H9 (cell line): ENCODE data around the gene PASK. TPM values are rescaled to one million over a fixed set of nuclear protein-coding genes. Genes with fewer than 3 reads are reported as not detected.

Experiments used
- DNase-seq: peaks from one replicate; pipeline ENCODE4 v3.0.0-alpha.2; 2017
- H2AFZ ChIP-seq: one replicate; pipeline ENCODE4 v1.6.1; 2013; ENCODE audit warnings: mild to moderate bottlenecking, low read length, control low read depth, moderate library complexity
- H2AK5ac ChIP-seq: 2 replicates; pipeline ENCODE4 v1.6.1; 2013; ENCODE audit warnings: low read length, control low read depth, mixed read lengths; ENCODE audit not compliant: insufficient read length
- H2BK120ac ChIP-seq: one replicate; pipeline ENCODE4 v1.6.1; 2013; ENCODE audit warnings: low read depth, mild to moderate bottlenecking, low read length, control low read depth, inconsistent platforms; ENCODE audit not compliant: poor library complexity, severe bottlenecking
- H2BK12ac ChIP-seq: 2 replicates; pipeline ENCODE4 v1.6.1; 2013; ENCODE audit warnings: low read length, control low read depth, mixed read lengths, low read depth; ENCODE audit not compliant: insufficient read length
- H2BK15ac ChIP-seq: 2 replicates; pipeline ENCODE4 v1.6.1; 2013; ENCODE audit warnings: low read depth, low read length, control low read depth
- H2BK20ac ChIP-seq: one replicate; pipeline ENCODE4 v1.6.1; 2013; ENCODE audit warnings: low read depth, mild to moderate bottlenecking, low read length, control low read depth, inconsistent platforms; ENCODE audit not compliant: poor library complexity, severe bottlenecking
- H2BK5ac ChIP-seq: 2 replicates; pipeline ENCODE4 v1.6.1; 2013; ENCODE audit warnings: low read length, control low read depth, mixed read lengths; ENCODE audit not compliant: insufficient read length
- H3K14ac ChIP-seq: 2 replicates; pipeline ENCODE4 v1.6.1; 2013; ENCODE audit warnings: low read length, control low read depth; ENCODE audit not compliant: insufficient read depth
- H3K18ac ChIP-seq: 2 replicates; pipeline ENCODE4 v1.6.1; 2013; ENCODE audit warnings: low read depth, mild to moderate bottlenecking, mixed read lengths, low read length, control low read depth; ENCODE audit not compliant: insufficient read length
- H3K23ac ChIP-seq: 2 replicates; pipeline ENCODE4 v1.6.1; 2013; ENCODE audit warnings: low read length, control low read depth, mixed read lengths, low read depth; ENCODE audit not compliant: insufficient read length
- H3K23me2 ChIP-seq: 2 replicates; pipeline ENCODE4 v1.6.1; 2013; ENCODE audit warnings: low read depth, mild to moderate bottlenecking, mixed read lengths, low read length, control low read depth; ENCODE audit not compliant: insufficient read length, poor library complexity, severe bottlenecking
- H3K27ac ChIP-seq: 2 replicates; pipeline ENCODE4 v1.5.1; 2013; ENCODE audit warnings: low read length, control low read depth, mixed read lengths, low read depth; ENCODE audit not compliant: insufficient read length
- H3K27me3 ChIP-seq: 2 replicates; pipeline ENCODE4 v1.6.1; 2013; ENCODE audit warnings: low read length, control low read depth, inconsistent platforms; ENCODE audit not compliant: insufficient read depth
- H3K4ac ChIP-seq: 2 replicates; pipeline ENCODE4 v1.6.1; 2013; ENCODE audit warnings: low read depth, mild to moderate bottlenecking, control low read depth, inconsistent platforms, low read length, moderate library complexity
- H3K4me1 ChIP-seq: 2 replicates; pipeline ENCODE4 v1.6.1; 2013; ENCODE audit warnings: low read length, control low read depth, inconsistent platforms; ENCODE audit not compliant: insufficient read depth
- H3K4me2 ChIP-seq: 2 replicates; pipeline ENCODE4 v1.6.1; 2013; ENCODE audit warnings: low read length, control low read depth, mixed read lengths; ENCODE audit not compliant: insufficient read length, insufficient read depth
- H3K56ac ChIP-seq: 2 replicates; pipeline ENCODE4 v1.6.1; 2013; ENCODE audit warnings: low read depth, mild to moderate bottlenecking, mixed read lengths, low read length, control low read depth; ENCODE audit not compliant: insufficient read length
- H3K79me1 ChIP-seq: 2 replicates; pipeline ENCODE4 v1.6.1; 2013; ENCODE audit warnings: low read depth, mild to moderate bottlenecking, moderate library complexity, low read length, control low read depth, inconsistent platforms; ENCODE audit not compliant: insufficient read depth, poor library complexity, severe bottlenecking
- H3K79me2 ChIP-seq: 2 replicates; pipeline ENCODE4 v1.6.1; 2013; ENCODE audit warnings: low read length, control low read depth, inconsistent platforms; ENCODE audit not compliant: insufficient read depth
- H3K9ac ChIP-seq: 2 replicates; pipeline ENCODE4 v1.6.1; 2013; ENCODE audit warnings: low read length, control low read depth, mixed read lengths; ENCODE audit not compliant: insufficient read length; ENCODE audit errors: extremely low read depth
- H3K9me3 ChIP-seq: one replicate; pipeline ENCODE4 v1.6.1; 2013; ENCODE audit warnings: low read depth, low read length, inconsistent platforms; ENCODE audit not compliant: control insufficient read depth
- H3T11ph ChIP-seq: one replicate; pipeline ENCODE4 v1.6.1; 2013; ENCODE audit warnings: mild to moderate bottlenecking, low read length, control low read depth, inconsistent platforms
- H4K20me1 ChIP-seq: one replicate; pipeline ENCODE4 v1.6.1; 2013; ENCODE audit not compliant: control insufficient read depth, insufficient read length, insufficient read depth
- H4K5ac ChIP-seq: 2 replicates; pipeline ENCODE4 v1.6.1; 2013; ENCODE audit warnings: low read depth, mild to moderate bottlenecking, mixed read lengths, low read length, control low read depth; ENCODE audit not compliant: insufficient read length
- H4K8ac ChIP-seq: replicated peaks from 2 replicates; pipeline ENCODE4 v1.6.1; 2013; ENCODE audit warnings: low read length, control low read depth, mixed read lengths, low read depth; ENCODE audit not compliant: insufficient read length
- H4K91ac ChIP-seq: 2 replicates; pipeline ENCODE4 v1.6.1; 2013; ENCODE audit warnings: low read depth, mild to moderate bottlenecking, moderate library complexity, mixed read lengths, low read length, control low read depth; ENCODE audit not compliant: insufficient read length
- H3K27ac Mint-ChIP-seq, 3 experiments: 2 replicates in 2 of 3; 3 replicates in 1 of 3; pipeline ENCODE4 v1.8.0; 2020 to 2021; ENCODE audit warnings: mixed read lengths in 3 of 3, mild to moderate bottlenecking in 1 of 3, moderate library complexity in 1 of 3
- H3K27me3 Mint-ChIP-seq: 2 replicates; pipeline ENCODE4 v1.8.0; 2021; ENCODE audit warnings: low read depth, mild to moderate bottlenecking, moderate library complexity, mixed read lengths
- H3K36me3 Mint-ChIP-seq, 3 experiments: 2 replicates in 2 of 3; 3 replicates in 1 of 3; pipeline ENCODE4 v1.8.0; 2020 to 2021; ENCODE audit warnings: low read depth in 3 of 3, mixed read lengths in 3 of 3; ENCODE audit not compliant: insufficient read depth in 1 of 3
- H3K4me1 Mint-ChIP-seq, 2 experiments: 2 replicates each; pipeline ENCODE4 v1.8.0; 2020; ENCODE audit warnings: mixed read lengths in 2 of 2
- H3K4me3 Mint-ChIP-seq, 2 experiments: 2 replicates in 1 of 2; 3 replicates in 1 of 2; pipeline ENCODE4 v1.8.0; 2020 to 2021; ENCODE audit warnings: mild to moderate bottlenecking in 2 of 2, mixed read lengths in 2 of 2, moderate library complexity in 1 of 2
- H3K9me3 Mint-ChIP-seq, 2 experiments: 2 replicates in 1 of 2; 3 replicates in 1 of 2; pipeline ENCODE4 v1.8.0; 2020; ENCODE audit warnings: mild to moderate bottlenecking in 2 of 2, mixed read lengths in 2 of 2, moderate library complexity in 1 of 2
- CTCF ChIP-seq: fragments of 200-600 bp; sonication (generic); conservative IDR thresholded peaks from 3 replicates; pipeline ENCODE4 v1.8.0; 2021; ENCODE audit warnings: antibody characterized with exemption, mild to moderate bottlenecking
- WGBS: extraction: QIAGEN DNeasy Blood & Tissue Kit; methylation state at CpG from one replicate; pipeline ENCODE4 v1.1.7; 2013; ENCODE audit warnings: missing lambda C conversion rate, low lambda C conversion rate, mixed read lengths; ENCODE audit not compliant: insufficient read length; ENCODE audit errors: extremely low coverage; 5-methylcytosine and 5-hydroxymethylcytosine counted together
- total RNA-seq: library from RNA; stranded (reverse); gene quantifications from 2 replicates; pipeline ENCODE4 v1.2.1, GENCODE V29; 2021

The PASK gene
- total RNA-seq, 1 experiment from 2014 or later, result 68.0 TPM

DNA sequence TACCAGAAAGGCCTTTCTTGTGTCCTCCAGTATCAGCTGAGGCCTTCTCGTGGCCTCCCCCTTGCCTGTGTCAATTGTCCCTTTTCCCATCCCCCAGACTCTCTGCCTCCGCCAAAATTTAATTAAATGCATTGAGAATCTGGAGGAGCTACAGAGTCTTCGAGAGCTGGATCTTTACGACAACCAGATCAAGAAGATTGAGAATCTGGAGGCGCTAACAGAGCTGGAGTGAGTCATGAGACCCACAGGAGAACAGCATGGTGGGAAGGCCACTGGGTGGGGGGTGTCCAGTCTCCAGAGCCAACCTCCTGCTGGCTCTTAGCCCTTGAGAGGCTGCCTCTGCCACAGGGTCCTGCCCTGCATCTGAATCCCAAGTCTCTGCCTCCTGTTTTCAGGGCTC, 9.8 kb upstream of the PASK start:
- no peak overlapping the region for H4K8ac ChIP-seq
- no peak overlapping the region for H3K56ac ChIP-seq
- H2AFZ ChIP-seq, result no peak overlapping the region
- no peaks in the 10 kb centered on the region for H3K23me2 ChIP-seq
- no peak overlapping the region for H2AK5ac ChIP-seq
- no peak overlapping the region for H3K27ac Mint-ChIP-seq
- no peaks in the 10 kb centered on the region for H4K20me1 ChIP-seq
- H3K9me3 ChIP-seq, result no peaks in the 10 kb centered on the region
- no peaks in the 10 kb centered on the region for H3K27me3 ChIP-seq
- no peak overlapping the region for H2BK15ac ChIP-seq
- WGBS, result no CpG with 5 or more reads among the region's 5 CpGs
- H3K23ac ChIP-seq, result no peak overlapping the region
- H3T11ph ChIP-seq, result no peak overlapping the region
- H3K9me3 Mint-ChIP-seq, result no peaks in the 10 kb centered on the region
- no peaks in the 10 kb centered on the region for H3K79me2 ChIP-seq
- peaks cover 6 to 9% of the 10 kb centered on the region in 2 experiments for H3K4me1 Mint-ChIP-seq
- H3K36me3 Mint-ChIP-seq, result peaks cover 0 to 41% (median 30%) of the 10 kb centered on the region in 3 experiments; a peak in 4 of 7 replicates
- H4K5ac ChIP-seq, result no peak overlapping the region
- H3K4me1 ChIP-seq, result peaks cover 2% of the 10 kb centered on the region; the same call in 1 of the 2 replicates
- H2BK120ac ChIP-seq, result no peak overlapping the region
- H3K27ac ChIP-seq, result no peak overlapping the region
- no peak for TF ChIP-seq CTCF
- H3K18ac ChIP-seq, result no peak overlapping the region
- no peak for DNase-seq
- no peaks in the 10 kb centered on the region for H3K79me1 ChIP-seq
- no peak overlapping the region for H2BK5ac ChIP-seq
- no peak overlapping the region for H2BK20ac ChIP-seq
- H4K91ac ChIP-seq, result no peak overlapping the region
- H3K4me2 ChIP-seq, result no peak overlapping the region
- H2BK12ac ChIP-seq, result no peak overlapping the region
- no peak overlapping the region for H3K14ac ChIP-seq
- H3K27me3 Mint-ChIP-seq, result no peaks in the 10 kb centered on the region
- H3K4me3 Mint-ChIP-seq, result no peak overlapping the region; a peak in 1 of 5 replicates
- H3K9ac ChIP-seq, result no peak overlapping the region
- H3K4ac ChIP-seq, result no peak overlapping the region
